ENCODE data around the gene STAT1.

STAT1 gene

DNA sequence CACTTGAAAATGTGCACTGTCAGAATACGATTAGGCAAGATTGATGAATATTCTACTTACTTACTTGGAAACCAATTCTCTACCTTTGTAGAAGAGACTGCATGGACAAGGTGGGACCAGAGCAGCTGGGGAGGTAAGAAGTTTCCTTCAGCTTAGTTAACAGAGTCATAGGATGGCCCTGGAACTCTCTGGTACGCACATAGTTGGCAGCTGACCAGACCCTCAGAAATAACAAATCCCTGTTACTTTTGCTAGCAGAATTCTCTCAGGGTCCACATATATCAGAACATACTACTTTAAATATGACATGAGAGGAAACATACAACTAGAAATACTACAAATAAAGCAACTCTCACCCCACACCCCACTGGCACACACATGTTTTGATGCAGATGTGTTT is 24.8 kb upstream of the STAT1 start:
- Histone ChIP-seq H3K4me1 (no peaks in the 10 kb centered on the region), H3K9me3 (no peaks in the 10 kb centered on the region), H3K36me3 (no peaks in the 10 kb centered on the region), H3K4me3 (no peak overlapping the region), H3K27ac (no peak overlapping the region), H3K27me3 (peaks cover 0 to 3% of the 10 kb centered on the region in 2 donors)
- DNase-seq: no peak
- TF ChIP-seq, protein P1, sequence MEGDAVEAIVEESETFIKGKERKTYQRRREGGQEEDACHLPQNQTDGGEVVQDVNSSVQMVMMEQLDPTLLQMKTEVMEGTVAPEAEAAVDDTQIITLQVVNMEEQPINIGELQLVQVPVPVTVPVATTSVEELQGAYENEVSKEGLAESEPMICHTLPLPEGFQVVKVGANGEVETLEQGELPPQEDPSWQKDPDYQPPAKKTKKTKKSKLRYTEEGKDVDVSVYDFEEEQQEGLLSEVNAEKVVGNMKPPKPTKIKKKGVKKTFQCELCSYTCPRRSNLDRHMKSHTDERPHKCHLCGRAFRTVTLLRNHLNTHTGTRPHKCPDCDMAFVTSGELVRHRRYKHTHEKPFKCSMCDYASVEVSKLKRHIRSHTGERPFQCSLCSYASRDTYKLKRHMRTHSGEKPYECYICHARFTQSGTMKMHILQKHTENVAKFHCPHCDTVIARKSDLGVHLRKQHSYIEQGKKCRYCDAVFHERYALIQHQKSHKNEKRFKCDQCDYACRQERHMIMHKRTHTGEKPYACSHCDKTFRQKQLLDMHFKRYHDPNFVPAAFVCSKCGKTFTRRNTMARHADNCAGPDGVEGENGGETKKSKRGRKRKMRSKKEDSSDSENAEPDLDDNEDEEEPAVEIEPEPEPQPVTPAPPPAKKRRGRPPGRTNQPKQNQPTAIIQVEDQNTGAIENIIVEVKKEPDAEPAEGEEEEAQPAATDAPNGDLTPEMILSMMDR (IDR thresholded peaks at IDR 0.05): no peak
- intact Hi-C loops (cut with DNase I; ENCODE audit: low total_unique reads): no loop called here

DNA sequence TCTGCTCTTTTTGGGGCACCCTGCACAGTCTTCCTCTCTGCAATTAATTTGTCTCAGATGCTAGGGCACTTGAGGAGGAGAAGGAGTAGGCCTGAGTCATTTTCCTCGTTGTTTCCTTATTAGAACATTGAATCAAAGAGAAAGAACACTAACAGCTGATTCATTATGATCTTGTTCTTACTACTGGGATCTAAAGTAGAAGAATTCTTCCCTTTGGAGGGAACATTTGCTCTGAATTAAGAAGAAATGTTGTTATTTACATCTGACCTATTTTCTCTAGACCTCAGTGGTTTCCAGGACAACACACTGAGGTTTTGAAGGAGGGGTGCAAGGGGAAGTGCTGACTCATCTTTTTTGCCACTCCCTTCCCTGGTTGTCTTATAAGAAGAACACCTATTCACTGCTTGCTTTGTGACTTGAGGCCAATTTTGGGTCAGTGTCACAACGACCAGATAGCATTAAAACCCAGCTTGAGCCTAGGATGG is 24.3 kb upstream of the STAT1 start:
- peaks cover 0 to 3% of the 10 kb centered on the region in 2 donors for H3K27me3 ChIP-seq
- no peaks in the 10 kb centered on the region for H3K4me1 ChIP-seq
- no peaks in the 10 kb centered on the region for H3K9me3 ChIP-seq
- TF ChIP-seq, protein P1 (IDR thresholded peaks at IDR 0.05): no peak
- intact Hi-C loops (cut with DNase I; ENCODE audit: low total_unique reads): no loop called here
- DNase-seq: no peak
- H3K36me3 ChIP-seq: no peaks in the 10 kb centered on the region
- H3K4me3 ChIP-seq: no peak overlapping the region
- H3K27ac ChIP-seq: no peak overlapping the region

DNA sequence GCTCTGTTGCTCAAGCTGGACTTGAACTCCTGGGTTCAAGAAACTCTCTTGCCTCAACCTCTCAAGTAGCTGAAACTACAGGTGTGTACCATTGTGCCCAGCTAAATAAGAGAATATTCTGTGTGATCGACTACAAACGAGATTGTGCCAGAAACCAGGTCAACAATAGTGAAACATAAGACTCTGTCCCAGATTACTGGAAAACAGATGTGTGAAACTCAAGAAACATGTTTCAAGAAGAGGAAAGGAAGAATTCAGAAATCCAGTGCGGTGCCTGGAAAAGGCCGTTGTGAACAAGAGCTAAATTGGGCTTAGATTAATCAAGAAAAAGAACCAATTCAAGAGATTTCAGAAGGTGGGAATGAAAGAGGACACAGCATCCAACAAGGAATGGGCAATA is 23.4 kb upstream of the STAT1 start:
- Histone ChIP-seq H3K27ac (no peak overlapping the region), H3K9me3 (no peaks in the 10 kb centered on the region), H3K4me1 (no peaks in the 10 kb centered on the region), H3K4me3 (no peak overlapping the region), H3K36me3 (no peaks in the 10 kb centered on the region), H3K27me3 (peaks cover 0 to 3% of the 10 kb centered on the region in 2 donors)
- no peak for DNase-seq
- intact Hi-C loops (cut with DNase I; ENCODE audit: low total_unique reads): no loop called here
- TF ChIP-seq, protein P1 (IDR thresholded peaks at IDR 0.05): no peak

DNA sequence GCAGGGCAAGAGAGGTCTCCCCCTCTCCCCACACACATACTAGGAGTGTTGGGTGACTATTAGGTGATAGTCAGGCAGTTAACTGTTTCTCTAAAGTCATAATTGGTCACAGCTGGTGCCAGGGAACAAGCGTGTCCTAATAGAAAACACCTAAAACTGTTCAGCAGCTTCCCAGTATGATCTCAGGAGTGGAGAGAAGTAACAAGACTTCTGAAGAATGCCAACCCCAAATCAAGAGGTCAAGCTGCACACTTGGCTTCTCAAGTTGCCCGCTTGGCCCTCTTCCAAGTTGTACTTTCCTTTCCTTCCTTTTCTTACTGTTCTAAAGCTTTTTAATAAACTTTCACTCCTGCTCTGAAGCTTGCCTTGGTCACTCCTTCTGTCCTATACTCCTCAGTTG is 22.4 kb upstream of the STAT1 start:
- Histone ChIP-seq H3K4me1 (no peaks in the 10 kb centered on the region), H3K27ac (no peak overlapping the region), H3K36me3 (no peaks in the 10 kb centered on the region), H3K4me3 (no peak overlapping the region), H3K27me3 (no peaks in the 10 kb centered on the region), H3K9me3 (no peaks in the 10 kb centered on the region)
- TF ChIP-seq, protein P1 (IDR thresholded peaks at IDR 0.05): no peak
- no peak for DNase-seq
- intact Hi-C loops (cut with DNase I; ENCODE audit: low total_unique reads): no loop called here

DNA sequence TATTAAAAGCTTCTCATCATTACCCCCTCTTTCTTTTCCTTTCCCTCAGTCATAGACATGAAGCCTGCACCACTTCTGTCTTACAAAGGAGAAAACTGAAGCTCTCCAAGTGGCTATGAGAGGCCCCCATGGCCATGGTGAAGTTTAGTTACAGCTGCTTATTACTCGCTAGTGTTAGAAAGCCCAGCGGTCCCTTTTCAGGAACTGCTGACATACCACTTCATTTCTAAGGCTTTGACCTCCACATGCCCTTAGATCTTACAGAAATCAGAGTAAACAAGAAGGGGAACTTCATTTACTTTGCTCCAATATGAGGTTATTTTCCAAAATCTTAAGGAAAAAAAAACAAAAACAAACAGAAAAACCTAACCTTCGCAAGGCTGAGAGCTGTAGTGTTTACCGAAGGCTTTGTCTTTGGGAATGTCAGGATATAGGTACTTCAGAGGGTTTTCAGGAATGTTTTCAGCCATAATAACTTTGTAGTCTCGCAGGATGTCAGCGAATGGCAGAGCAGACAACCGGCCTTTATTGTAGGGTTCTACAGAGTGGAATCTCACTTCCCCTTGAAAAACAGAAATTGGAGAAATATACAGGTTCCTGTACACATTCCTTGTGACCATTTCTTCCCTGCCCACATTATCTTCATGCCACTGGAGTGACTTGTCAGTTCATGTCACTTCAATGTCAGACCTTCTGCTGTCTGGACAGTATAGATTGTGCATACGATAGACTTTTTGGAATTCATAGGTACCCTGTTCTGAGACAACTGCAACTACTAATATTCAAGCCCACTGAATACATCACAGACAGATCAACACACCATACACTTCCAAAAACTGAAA is 18.8 kb upstream of the STAT1 start:
- no peaks in the 10 kb centered on the region for H3K27me3 ChIP-seq
- H3K27ac ChIP-seq: no peak overlapping the region
- no peak overlapping the region for H3K4me3 ChIP-seq
- peaks cover 0 to 5% (median 2%) of the 10 kb centered on the region in 4 donors for H3K4me1 ChIP-seq
- DNase-seq: no peak
- intact Hi-C loops (cut with DNase I; ENCODE audit: low total_unique reads): no loop called here
- H3K9me3 ChIP-seq: no peaks in the 10 kb centered on the region
- TF ChIP-seq, protein P1 (IDR thresholded peaks at IDR 0.05): no peak
- H3K36me3 ChIP-seq: no peaks in the 10 kb centered on the region

Measured in tibial artery (tissue), 4 donors.